Smooth muscle cell (in vitro differentiated cells): ENCODE measurements around the gene PAOX. TPM values are rescaled to one million over a fixed set of nuclear protein-coding genes. Genes with fewer than 3 reads are reported as not detected.

Experiments used
- DNase-seq: peaks from one replicate; lab custom pipeline; 2025; ENCODE audit not compliant: unreplicated experiment; lab: John Stamatoyannopoulos, UW
- H2AFZ ChIP-seq: fragments of 200-600 bp; sonication (generic); 2 replicates; pipeline ENCODE4 v1.6.0; 2016; ENCODE audit warnings: antibody characterized with exemption, low read depth, mild to moderate bottlenecking
- H3F3A ChIP-seq: fragments of 200-600 bp; sonication (generic); 2 replicates; pipeline ENCODE4 v1.6.0; 2017; ENCODE audit warnings: antibody characterized with exemption, low read depth
- H3K27ac ChIP-seq: fragments of 200-600 bp; sonication (generic); 2 replicates; pipeline ENCODE4 v1.5.1; 2016; ENCODE audit warnings: low read depth, mild to moderate bottlenecking
- H3K27me3 ChIP-seq: fragments of 200-600 bp; sonication (generic); 2 replicates; pipeline ENCODE4 v1.6.1; 2016; ENCODE audit warnings: low read depth, mild to moderate bottlenecking
- H3K36me3 ChIP-seq: fragments of 200-600 bp; sonication (generic); 2 replicates; pipeline ENCODE4 v1.5.1; 2016; ENCODE audit warnings: low read depth
- H3K4me1 ChIP-seq: fragments of 200-600 bp; sonication (generic); 2 replicates; pipeline ENCODE4 v1.5.1; 2016; ENCODE audit warnings: low read depth
- H3K4me2 ChIP-seq: fragments of 200-600 bp; sonication (generic); 2 replicates; pipeline ENCODE4 v1.6.0; 2016; ENCODE audit warnings: mild to moderate bottlenecking
- H3K4me3 ChIP-seq: fragments of 200-600 bp; sonication (generic); 2 replicates; pipeline ENCODE4 v1.5.1; 2016; ENCODE audit warnings: mild to moderate bottlenecking
- H3K79me2 ChIP-seq: fragments of 200-600 bp; sonication (generic); 2 replicates; pipeline ENCODE4 v1.6.0; 2016; ENCODE audit warnings: low read depth, mild to moderate bottlenecking
- H3K9ac ChIP-seq: fragments of 200-600 bp; sonication (generic); 2 replicates; pipeline ENCODE4 v1.6.0; 2016; ENCODE audit warnings: low read depth
- H3K9me3 ChIP-seq: fragments of 200-600 bp; sonication (generic); replicated peaks from 2 replicates; pipeline ENCODE4 v1.5.1; 2016; ENCODE audit warnings: low read depth
- H4K20me1 ChIP-seq: fragments of 200-600 bp; sonication (generic); 2 replicates; pipeline ENCODE4 v1.6.0; 2016; ENCODE audit warnings: low read depth
- WGBS: methylation state at CpG from one replicate; pipeline ENCODE4 v1.1.7; 2016; ENCODE audit warnings: low lambda C conversion rate; 5-methylcytosine and 5-hydroxymethylcytosine counted together
- polyA plus RNA-seq: library from polyadenylated mRNA; unstranded; fragments of >200 nt; fragmentation: Nextera tagmentation; extraction: Ambion mirVana; gene quantifications from 2 replicates; pipeline ENCODE4 v1.2.1, GENCODE V29; 2016
- total RNA-seq: library from RNA; depleted of rRNA; stranded (reverse); fragments of >200 nt; gene quantifications from 2 replicates; pipeline ENCODE4 v1.2.3, GENCODE V29; 2014
- TF ChIP-seq, protein P1 (sequence below): fragments of 200-600 bp; sonication (generic); IDR thresholded peaks from 2 replicates; pipeline ENCODE4 v1.5.1; 2017; ENCODE audit warnings: borderline replicate concordance, mild to moderate bottlenecking, antibody characterized with exemption; ENCODE audit not compliant: insufficient read depth, poor library complexity, severe bottlenecking

The PAOX gene
- total and polyA plus RNA-seq, 2 experiments from 2014 or later = 3.3 to 7.1 TPM

DNA sequence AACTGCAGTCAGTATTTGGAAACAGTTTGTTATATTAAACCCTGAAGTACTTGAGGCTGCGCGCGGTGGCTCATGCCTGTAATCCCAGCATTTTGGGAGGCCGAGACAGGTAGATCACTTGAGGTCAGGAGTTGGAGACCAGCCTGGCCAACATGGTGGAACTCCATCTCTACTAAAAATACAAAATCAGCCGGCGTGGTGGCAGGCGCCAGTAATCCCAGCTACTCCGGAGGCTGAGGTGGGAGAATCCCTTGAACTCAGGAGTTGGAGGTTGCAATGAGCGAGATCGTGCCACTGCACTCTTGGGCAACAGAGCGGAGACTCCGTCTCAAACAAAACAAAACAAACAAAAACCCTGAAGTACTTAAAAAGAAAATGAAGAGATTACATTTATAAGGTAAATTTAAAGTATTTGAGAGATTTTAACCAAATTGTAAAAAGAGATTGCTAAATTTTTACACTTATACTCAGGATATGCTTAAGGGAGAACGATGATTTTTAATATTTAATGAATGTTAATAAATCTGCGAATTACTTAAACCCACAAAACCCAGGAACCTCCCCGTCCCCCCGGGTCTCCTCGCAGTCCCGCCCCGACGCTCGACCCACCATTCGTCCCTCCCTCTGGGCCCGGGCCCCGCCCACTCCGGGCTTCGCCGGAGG, 14.5 kb downstream of the PAOX start:
- Histone ChIP-seq H2AFZ (peak overlapping the region; percentile 67), H3K9ac (no peak overlapping the region), H3K79me2 (peaks cover 36% of the 10 kb centered on the region), H4K20me1 (no peaks in the 10 kb centered on the region), H3K4me2 (peak overlapping the region; percentile 91), H3K36me3 (no peaks in the 10 kb centered on the region), H3K4me1 (no peaks in the 10 kb centered on the region), H3K27me3 (no peaks in the 10 kb centered on the region), H3K27ac (no peak overlapping the region), H3K4me3 (peak overlapping the region; percentile 75), H3K9me3 (no peaks in the 10 kb centered on the region), H3F3A (no peaks in the 10 kb centered on the region)
- TF ChIP-seq, protein P1, sequence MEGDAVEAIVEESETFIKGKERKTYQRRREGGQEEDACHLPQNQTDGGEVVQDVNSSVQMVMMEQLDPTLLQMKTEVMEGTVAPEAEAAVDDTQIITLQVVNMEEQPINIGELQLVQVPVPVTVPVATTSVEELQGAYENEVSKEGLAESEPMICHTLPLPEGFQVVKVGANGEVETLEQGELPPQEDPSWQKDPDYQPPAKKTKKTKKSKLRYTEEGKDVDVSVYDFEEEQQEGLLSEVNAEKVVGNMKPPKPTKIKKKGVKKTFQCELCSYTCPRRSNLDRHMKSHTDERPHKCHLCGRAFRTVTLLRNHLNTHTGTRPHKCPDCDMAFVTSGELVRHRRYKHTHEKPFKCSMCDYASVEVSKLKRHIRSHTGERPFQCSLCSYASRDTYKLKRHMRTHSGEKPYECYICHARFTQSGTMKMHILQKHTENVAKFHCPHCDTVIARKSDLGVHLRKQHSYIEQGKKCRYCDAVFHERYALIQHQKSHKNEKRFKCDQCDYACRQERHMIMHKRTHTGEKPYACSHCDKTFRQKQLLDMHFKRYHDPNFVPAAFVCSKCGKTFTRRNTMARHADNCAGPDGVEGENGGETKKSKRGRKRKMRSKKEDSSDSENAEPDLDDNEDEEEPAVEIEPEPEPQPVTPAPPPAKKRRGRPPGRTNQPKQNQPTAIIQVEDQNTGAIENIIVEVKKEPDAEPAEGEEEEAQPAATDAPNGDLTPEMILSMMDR = no peak
- no peak for DNase-seq
- WGBS = 28% methylated on average over 27 of the region's 27 CpGs

DNA sequence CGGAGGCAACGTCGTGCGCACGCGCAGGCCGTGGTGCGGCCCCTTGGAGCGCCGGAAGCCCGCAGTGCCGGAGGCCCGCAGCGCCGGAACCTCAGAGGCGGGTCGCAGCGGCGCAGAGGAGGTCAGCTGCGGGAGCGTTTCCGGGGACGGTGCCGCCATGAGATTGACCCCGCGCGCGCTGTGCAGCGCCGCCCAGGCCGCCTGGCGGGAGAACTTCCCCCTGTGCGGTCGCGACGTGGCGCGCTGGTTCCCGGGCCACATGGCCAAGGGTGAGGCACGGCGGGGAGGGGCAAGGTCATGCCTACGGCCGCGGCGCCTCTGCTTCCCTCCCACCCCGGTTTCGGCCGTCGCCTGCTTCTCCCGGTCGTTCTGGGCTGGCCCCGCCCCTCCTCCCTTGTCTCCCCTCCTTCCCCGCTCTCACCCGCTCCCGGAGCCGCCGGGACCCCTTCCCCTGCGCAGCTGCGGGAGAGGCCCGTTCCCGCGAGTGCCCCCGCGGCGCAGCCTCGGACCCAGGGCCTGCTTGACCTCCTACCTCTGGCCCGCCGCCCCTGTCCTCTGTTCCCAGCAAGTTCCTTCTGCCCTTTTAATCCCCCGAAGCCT, 15.1 kb downstream of the PAOX start, which contains the start of gene MTG1:
Gene MTG1, plus strand, starts transcription at position 94 of the 600 bp plus-strand sequence. Its CDS starts 64 bp downstream, at position 158.
- no peaks in the 10 kb centered on the region for H3K4me1 ChIP-seq

DNA sequence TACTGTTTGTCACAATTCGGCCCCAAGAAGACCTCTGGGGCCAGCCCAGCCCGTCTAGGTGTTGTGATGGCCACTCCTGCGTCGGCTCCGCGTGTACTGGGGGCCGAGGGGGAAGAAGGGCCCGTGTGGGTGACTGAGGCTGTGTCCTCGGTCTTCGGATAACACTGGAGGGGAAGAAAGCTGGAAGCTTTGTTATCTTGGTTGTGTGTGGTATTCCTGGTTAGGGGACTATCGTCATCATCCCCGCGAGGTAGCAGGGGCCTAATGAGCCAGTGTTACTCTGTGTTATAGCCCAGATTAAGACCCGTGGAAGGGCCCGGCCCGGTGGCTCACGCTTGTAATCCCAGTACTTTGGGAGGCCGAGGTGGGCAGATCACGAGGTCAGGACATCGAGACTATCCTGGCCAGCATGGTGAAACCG, 15.7 kb downstream of the PAOX start:
- Histone ChIP-seq H3K9ac (peak overlapping the region; percentile 72), H3K4me3 (peak overlapping the region; percentile 75), H4K20me1 (no peaks in the 10 kb centered on the region), H3K36me3 (no peaks in the 10 kb centered on the region), H3K4me2 (peak overlapping the region; percentile 91), H2AFZ (peak overlapping the region; percentile 32), H3K79me2 (peaks cover 36% of the 10 kb centered on the region), H3K27me3 (no peaks in the 10 kb centered on the region), H3K9me3 (no peaks in the 10 kb centered on the region), H3K27ac (peak overlapping the region; percentile 57), H3K4me1 (no peaks in the 10 kb centered on the region), H3F3A (no peaks in the 10 kb centered on the region)
- 29% methylated on average over 21 of the region's 21 CpGs for WGBS
- DNase-seq = no peak
- TF ChIP-seq, protein P1 = no peak

More for the DNA sequence above, 15.1 kb downstream of the PAOX start, which contains the start of gene MTG1:
- H3K27me3 ChIP-seq = no peaks in the 10 kb centered on the region
- peak within 1 kb of the TSS; percentile 91 for H3K4me2 ChIP-seq
- H3K27ac ChIP-seq = peak within 1 kb of the TSS; percentile 57
- TF ChIP-seq, protein P1 = no peak
- WGBS = 2% methylated on average over 55 of the region's 69 CpGs
- H3F3A ChIP-seq = no peaks in the 10 kb centered on the region
- H3K36me3 ChIP-seq = no peaks in the 10 kb centered on the region
- H3K4me3 ChIP-seq = peak within 1 kb of the TSS; percentile 75
- H3K9ac ChIP-seq = peak within 1 kb of the TSS; percentile 72
- DNase-seq = peak; percentile 84
- H2AFZ ChIP-seq = peak within 1 kb of the TSS; percentile 67
- no peaks in the 10 kb centered on the region for H4K20me1 ChIP-seq
- H3K9me3 ChIP-seq = no peaks in the 10 kb centered on the region
- peaks cover 36% of the 10 kb centered on the region for H3K79me2 ChIP-seq
